HepG2 (cell line): ENCODE data around the gene SPATS2. TPM values are rescaled to one million over a fixed set of nuclear protein-coding genes. Genes with fewer than 3 reads are reported as not detected.
A peak's percentile ranks its signal among the peaks of the same experiment; 100 is the strongest.

Experiments
- AHR ChIP-seq: IDR thresholded peaks from 2 replicates; pipeline ENCODE4 v1.6.1; 2018; ENCODE audit warnings: missing genetic modification reagents, missing compliant biosample characterization
- ATF6 ChIP-seq: sonication (generic); formaldehyde crosslinking; conservative IDR thresholded peaks from 2 replicates; pipeline ENCODE4 v1.4.0; 2020; ENCODE audit warnings: missing genetic modification reagents
- CEBPG ChIP-seq: IDR thresholded peaks from 2 replicates; pipeline ENCODE4 v1.6.1; 2016
- ELF4 ChIP-seq: sonication (generic); formaldehyde crosslinking; IDR thresholded peaks from 2 replicates; pipeline ENCODE4 v1.5.0; 2020; ENCODE audit warnings: missing genetic modification reagents, mild to moderate bottlenecking, moderate library complexity, borderline replicate concordance
- HNRNPH1 ChIP-seq: fragments of 200-400 bp; formaldehyde crosslinking; optimal IDR thresholded peaks from 2 replicates; pipeline ENCODE3; 2017; ENCODE audit warnings: mild to moderate bottlenecking, low read depth, low read length
- HNRNPK ChIP-seq: fragments of 200-400 bp; formaldehyde crosslinking; IDR thresholded peaks from 2 replicates; pipeline ENCODE4 v1.6.1; 2018; ENCODE audit warnings: low read length, low read depth, moderate library complexity, mild to moderate bottlenecking; ENCODE audit not compliant: poor library complexity, severe bottlenecking
- KLF11 ChIP-seq: IDR thresholded peaks from 2 replicates; pipeline ENCODE4 v1.6.1; 2016; ENCODE audit warnings: missing compliant biosample characterization
- MAZ ChIP-seq, 2 experiments: sonication (generic) in 1 of 2; formaldehyde crosslinking in 1 of 2; IDR thresholded peaks; 2 replicates each; pipeline versions ENCODE4 v1.5.0 to v1.6.1; 2012 to 2020; ENCODE audit warnings: low read depth in 2 of 2, mild to moderate bottlenecking in 2 of 2, borderline replicate concordance in 1 of 2, improper control_type of control experiment in 1 of 2, low read length in 1 of 2, missing genetic modification reagents in 1 of 2, moderate library complexity in 1 of 2
- PHF8 ChIP-seq: sonication (generic); formaldehyde crosslinking; IDR thresholded peaks from 2 replicates; pipeline ENCODE4 v1.5.0; 2020; ENCODE audit warnings: missing genetic modification reagents
- REST ChIP-seq, 2 experiments: IDR thresholded peaks; 2 replicates each; pipeline ENCODE4 v1.6.1; 2011 to 2012; ENCODE audit warnings: low read length in 2 of 2, borderline replicate concordance in 1 of 2, low read depth in 1 of 2, mild to moderate bottlenecking in 1 of 2, moderate library complexity in 1 of 2
- RXRA ChIP-seq: sonication (generic); formaldehyde crosslinking; IDR thresholded peaks from 2 replicates; pipeline ENCODE4 v1.5.1; 2020; ENCODE audit warnings: missing genetic modification reagents
- THRA ChIP-seq: sonication (generic); formaldehyde crosslinking; IDR thresholded peaks from 2 replicates; pipeline ENCODE4 v1.4.0; 2020; ENCODE audit warnings: missing genetic modification reagents, borderline replicate concordance
- ZBTB7B ChIP-seq: sonication (generic); formaldehyde crosslinking; IDR thresholded peaks from 2 replicates; pipeline ENCODE4 v1.4.0; 2020; ENCODE audit warnings: missing genetic modification reagents
- ZNF770 ChIP-seq: sonication (generic); formaldehyde crosslinking; IDR thresholded peaks from 2 replicates; pipeline ENCODE4 v1.5.0; 2020; ENCODE audit warnings: mild to moderate bottlenecking, missing genetic modification reagents
- ZNF772 ChIP-seq: sonication (generic); formaldehyde crosslinking; IDR thresholded peaks from 2 replicates; pipeline ENCODE4 v1.5.0; 2020; ENCODE audit warnings: mild to moderate bottlenecking, missing genetic modification reagents
- ZNF800 ChIP-seq: sonication (generic); formaldehyde crosslinking; IDR thresholded peaks from 2 replicates; pipeline ENCODE4 v1.4.0; 2020; ENCODE audit warnings: missing genetic modification reagents
- polyA plus RNA-seq, 8 experiments: library from polyadenylated mRNA; depleted of rRNA in 3 of 8; stranded (reverse) in 7 of 8; unstranded in 1 of 8; fragments of >200 nt; fragmentation: Illumina TruSeq in 4 of 8; extraction: Trizol in 4 of 8; gene quantifications; 2 replicates each; pipeline versions ENCODE4 v1.2.1 to v1.2.3, GENCODE V29; 2011 to 2016; ENCODE audit warnings: low read depth in 4 of 8, missing spikeins in 1 of 8, mixed read lengths in 1 of 8; ENCODE audit not compliant: insufficient read depth in 1 of 8
- total RNA-seq, 5 experiments: library from RNA; depleted of rRNA; stranded (reverse); fragments of >200 nt; fragmentation: Illumina TruSeq; extraction: Trizol; gene quantifications; 2 replicates each; pipeline ENCODE4 v1.2.3, GENCODE V29; 2016; ENCODE audit warnings: low read depth in 1 of 5

Gene SPATS2
- total and polyA plus RNA-seq, 2 of the 13 experiments (the other 11 are each of a cell fraction or from before 2014, with no cell fraction given), result 19.3 to 28.1 TPM

GRCh38 chr12:49366652-49367380 lies 446 bp upstream of the SPATS2 start (continued):
- TF ChIP-seq CEBPG (CRISPR knock-in tag) (0 out of 2 replicates have a peak, but pooled peaks have one; percentile 15), ZNF772 (CRISPR knock-in tag) (peak; percentile 83), KLF11 (CRISPR knock-in tag) (0 out of 2 replicates have a peak, but pooled peaks have one; percentile 52), ATF6 (CRISPR knock-in tag) (no peak), ZNF770 (CRISPR knock-in tag) (peak; percentile 48), ELF4 (peak; percentile 81; the same call in 1 of the 2 replicates), AHR (CRISPR knock-in tag) (peak; percentile 46; the same call in 1 of the 2 replicates), PHF8 (CRISPR knock-in tag) (peak; percentile 84), THRA (CRISPR knock-in tag) (no peak), REST (IDR thresholded peaks at IDR 0.05; ENCODE audit: borderline replicate concordance in 1 of 2, low read depth in 1 of 2, low read length in 2 of 2) (peak in 1 of 2 experiments; percentile 2; a peak in 1 of 4 replicates), RXRA (CRISPR knock-in tag) (no peak; the same call in none of the 2 replicates), MAZ (IDR thresholded peaks at IDR 0.05; ENCODE audit: borderline replicate concordance, low read depth, low read length) (peak; percentile 50; the same call in 1 of the 2 replicates), MAZ (CRISPR knock-in tag; IDR thresholded peaks at IDR 0.05; ENCODE audit: low read depth) (peak; percentile 81; the same call in 1 of the 2 replicates), ZNF800 (peak; percentile 57; the same call in 1 of the 2 replicates), HNRNPH1 (no peak), HNRNPK (peak; percentile 90), ZBTB7B (CRISPR knock-in tag) (peak; percentile 27)
